GM11168 (cell line): ENCODE measurements around the gene CCDC192.
"Not testable (repeated sequence)": the region's sequence is repeated elsewhere in the genome, so short reads cannot be mapped to it uniquely, and the experiment has no call there.

ENCODE experiments used
- in situ Hi-C: fragments of 300-500 bp; cut with MboI; formaldehyde crosslinking; loops from one replicate; pipeline ENCODE4 v1.12.0; 2022; ENCODE audit warnings: low sequenced_read_pairs; ENCODE audit not compliant: unreplicated experiment

Gene CCDC192

GRCh38 chr5:127757576-127757975, 54.4 kb downstream of the CCDC192 start:
- in situ Hi-C loops: no loop called here

DNA sequence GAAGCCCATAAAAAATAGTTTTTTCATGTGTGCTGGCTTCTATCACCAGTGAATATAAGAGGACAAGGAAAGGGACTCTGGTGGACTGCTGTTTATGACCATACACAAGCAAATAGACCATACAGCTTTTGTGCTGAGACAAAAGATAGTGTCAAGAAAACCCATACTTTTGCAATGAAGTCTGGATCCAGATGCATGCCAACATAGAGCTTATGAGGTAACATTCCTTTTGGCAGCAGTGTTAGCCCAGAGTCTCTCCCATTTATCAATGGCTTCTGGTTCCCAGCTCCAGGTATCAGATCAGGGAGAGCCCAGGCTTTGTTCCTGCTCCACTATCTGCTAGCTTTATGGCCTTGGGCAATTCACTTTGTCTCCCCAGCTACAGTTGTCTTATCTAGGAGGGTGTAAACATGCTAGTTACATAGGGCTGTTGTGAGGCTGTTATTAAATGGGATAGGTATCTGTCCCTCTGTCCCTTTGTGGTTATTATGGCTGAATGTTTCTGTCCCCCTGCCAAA, 55.6 kb downstream of the CCDC192 start:
- in situ Hi-C loops: no loop called here

DNA sequence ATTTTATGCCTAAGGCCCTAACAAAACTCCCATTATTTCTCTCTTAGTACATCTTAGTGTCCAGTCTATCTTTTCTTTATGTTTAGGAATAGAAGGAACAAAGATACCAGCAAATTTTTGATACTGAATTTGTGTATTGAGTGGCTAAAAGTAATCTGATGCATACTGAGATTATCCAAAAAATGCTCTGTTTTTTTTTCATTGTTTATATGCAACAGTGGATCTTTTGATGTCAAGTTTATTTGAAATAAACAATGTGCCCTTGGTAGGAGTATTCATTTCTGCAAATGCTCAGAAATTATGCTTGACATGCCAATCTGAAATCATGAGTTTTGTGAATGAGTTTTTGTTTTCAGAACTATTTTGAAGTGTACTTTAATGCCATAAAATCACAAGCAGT, 58.7 kb downstream of the CCDC192 start:
- in situ Hi-C loops: no loop called here

DNA sequence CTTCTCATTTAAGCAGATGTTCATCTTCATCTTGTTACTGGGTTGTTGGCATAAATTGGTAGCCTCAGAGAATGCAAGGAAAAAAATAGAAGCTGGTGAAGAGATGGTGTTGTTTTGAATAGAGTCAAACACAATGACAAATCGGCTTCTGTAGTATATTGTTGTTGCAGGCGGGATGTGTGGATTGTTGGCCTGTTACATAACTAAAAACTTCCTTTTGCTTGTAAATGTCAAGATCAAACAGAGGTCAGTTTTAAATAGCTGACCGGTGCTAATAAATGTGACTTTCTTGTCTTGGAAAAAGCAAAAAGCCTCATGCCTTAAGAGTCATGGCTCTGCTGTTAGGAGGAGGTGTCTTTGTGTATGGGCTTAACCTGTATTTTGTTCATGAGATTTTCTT, 59.2 kb downstream of the CCDC192 start:
- in situ Hi-C loops: no loop called here

GRCh38 chr5:127766676-127767335, 63.6 kb downstream of the CCDC192 start:
- in situ Hi-C loops: no loop called here

- in situ Hi-C loops: no loop called here
Observed at GRCh38 chr5:127769386-127769785, 66.2 kb downstream of the CCDC192 start.

GRCh38 chr5:127770272-127770671, 67.1 kb downstream of the CCDC192 start:
- in situ Hi-C loops: no loop called here

DNA sequence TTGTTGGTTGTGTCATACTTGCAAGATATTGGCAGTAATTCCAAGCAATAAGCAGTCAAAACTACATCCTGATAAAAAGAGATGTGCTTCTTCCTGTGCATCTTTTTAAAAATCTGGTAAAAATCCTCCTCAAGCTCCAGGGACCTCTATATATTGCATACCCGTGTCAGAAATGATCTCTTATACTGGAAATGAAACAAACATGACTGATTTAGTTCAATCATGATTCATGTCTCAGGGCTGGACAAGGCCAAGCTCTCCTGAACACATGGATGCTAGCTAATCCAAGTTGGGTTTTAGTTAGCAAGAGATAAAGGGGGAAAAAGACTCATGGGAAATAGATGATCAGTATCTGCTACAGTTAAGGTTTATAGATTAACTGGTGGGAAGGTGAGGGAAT, 69.3 kb downstream of the CCDC192 start:
- in situ Hi-C loops: no loop called here

- in situ Hi-C loops: no loop called here
Observed at GRCh38 chr5:127774221-127774620, 71.0 kb downstream of the CCDC192 start.

DNA sequence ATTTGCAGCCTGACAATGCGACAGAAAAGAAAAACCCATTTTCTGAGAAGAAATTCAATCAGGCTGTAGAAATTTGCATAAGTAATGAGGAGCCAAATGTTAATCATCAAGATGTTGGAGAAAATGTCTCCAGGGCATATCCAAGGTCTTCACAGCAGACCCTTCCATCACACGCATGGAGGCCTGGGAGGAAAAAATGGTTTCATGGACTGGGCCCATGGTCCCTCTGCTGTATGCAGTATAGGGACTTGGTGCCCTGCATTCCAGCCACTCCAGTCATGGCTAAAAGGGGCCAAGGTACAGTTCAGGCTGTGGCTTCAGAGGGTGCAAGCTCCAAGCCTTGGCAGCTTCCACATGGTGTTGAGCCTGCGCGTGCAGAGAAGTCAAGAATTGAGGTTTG, 73.3 kb downstream of the CCDC192 start:
- in situ Hi-C loops: no loop called here

- in situ Hi-C loops: no loop called here
Observed at GRCh38 chr5:127777957-127778356, 74.8 kb downstream of the CCDC192 start.

DNA sequence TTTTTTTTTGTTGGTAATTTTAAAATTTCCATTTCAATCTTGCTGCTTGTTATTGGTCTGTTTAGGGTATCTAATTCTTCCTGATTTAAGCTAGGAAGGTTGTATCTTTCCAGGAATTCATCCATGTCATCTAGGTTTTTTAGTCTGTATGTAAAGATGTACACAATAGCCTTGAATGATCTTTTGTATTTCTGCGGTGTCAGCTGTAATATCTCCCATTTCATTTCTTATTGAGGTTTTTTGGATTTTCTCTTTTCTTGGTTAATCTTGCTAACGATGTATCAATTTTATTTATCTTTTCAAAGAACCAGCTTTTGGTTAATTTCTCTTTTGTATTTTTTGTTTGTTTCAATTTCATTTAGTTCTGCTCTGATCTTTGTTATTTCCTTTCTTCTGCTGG, 79.3 kb downstream of the CCDC192 start:
- in situ Hi-C loops: not testable (repeated sequence)

GRCh38 chr5:127785098-127785927, 82.1 kb downstream of the CCDC192 start:
- in situ Hi-C loops: no loop called here

- in situ Hi-C loops: no loop called here
Observed at GRCh38 chr5:127791439-127791838, 88.2 kb downstream of the CCDC192 start.

GRCh38 chr5:127791908-127792307, 88.7 kb downstream of the CCDC192 start:
- in situ Hi-C loops: not testable (repeated sequence)

DNA sequence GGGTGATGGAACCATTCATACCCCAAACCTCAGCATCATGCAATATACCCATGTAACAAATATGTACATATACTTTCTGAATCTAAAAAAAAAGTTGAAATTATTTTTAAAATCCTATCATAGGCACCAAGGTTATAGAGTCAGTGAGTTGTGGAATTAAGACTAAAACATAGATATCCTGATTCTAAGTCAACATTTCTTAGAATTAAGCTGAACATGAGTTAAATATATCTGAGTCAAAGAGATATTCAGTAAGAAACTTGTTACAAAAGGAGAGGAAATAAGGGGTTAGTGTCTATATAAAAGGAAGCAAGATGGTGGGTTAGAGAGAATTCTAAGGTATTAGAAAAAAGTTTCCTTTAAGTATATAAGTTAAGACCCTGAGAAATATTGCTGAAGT, 89.9 kb downstream of the CCDC192 start:
- in situ Hi-C loops: no loop called here

DNA sequence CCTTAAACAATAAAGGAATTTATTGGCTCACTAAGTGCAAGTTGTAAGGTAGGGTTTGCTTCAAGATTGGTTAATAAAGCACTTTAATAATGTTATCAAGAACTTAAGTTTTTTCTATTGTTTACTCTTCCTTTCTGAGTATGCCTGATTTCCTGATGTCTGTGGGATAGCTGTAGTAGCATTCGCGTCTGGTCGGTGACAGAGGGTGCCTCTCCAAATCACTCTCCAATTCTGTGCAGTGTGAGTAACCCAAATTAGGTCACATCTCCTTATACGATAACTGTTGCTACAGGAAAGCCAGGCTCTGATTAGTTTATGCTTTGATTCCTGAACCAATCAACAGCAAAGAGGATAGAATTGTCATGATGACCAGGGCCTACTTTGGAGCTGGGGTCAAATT, 90.7 kb downstream of the CCDC192 start:
- in situ Hi-C loops: no loop called here

GRCh38 chr5:127796211-127796610, 93.0 kb downstream of the CCDC192 start:
- in situ Hi-C loops: no loop called here

GRCh38 chr5:127799293-127799905, 96.2 kb downstream of the CCDC192 start:
- in situ Hi-C loops: no loop called here

- in situ Hi-C loops: no loop called here
Observed at GRCh38 chr5:127801751-127802476, 98.7 kb downstream of the CCDC192 start.

DNA sequence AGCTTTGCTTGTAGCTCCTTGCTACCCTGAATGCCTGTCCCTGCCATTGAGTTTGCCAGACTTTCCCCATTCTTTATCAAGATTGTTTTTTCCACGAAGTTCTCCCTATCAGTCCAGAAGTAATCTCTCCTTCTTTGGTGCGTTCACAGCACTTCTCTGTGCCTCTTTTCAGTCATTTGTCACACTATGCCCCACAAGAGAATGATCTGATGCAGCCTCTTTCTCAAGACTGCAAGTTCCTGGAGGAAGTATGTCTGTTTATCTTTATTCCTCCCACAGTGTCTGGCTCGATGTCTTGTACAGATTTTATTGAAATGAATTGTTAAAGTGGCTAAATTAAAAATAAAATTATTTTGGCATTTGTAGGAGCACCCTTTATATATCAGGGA, 99.3 kb downstream of the CCDC192 start:
- in situ Hi-C loops: no loop called here
